A673 (cell line): ENCODE data around the gene KRT71. TPM values are rescaled to one million over a fixed set of nuclear protein-coding genes. Genes with fewer than 3 reads are reported as not detected.

Source experiments
- BruUV-seq: library from RNA; stranded (reverse); fragments of 400-500 nt; replicated peaks from 2 replicates; lab custom pipeline; 2021; lab: Mats Ljungman, UMichigan
- CTCF ChIA-PET: fragments of 300-600 bp; sonication (Branson Sonifier 250); formaldehyde crosslinking; loops from one replicate; lab custom pipeline; 2022; ENCODE audit warnings: antibody characterized with exemption; lab: Charles Lee
- POLR2A ChIA-PET: fragments of 300-600 bp; sonication (Branson Sonifier 250); formaldehyde crosslinking; loops from one replicate; lab custom pipeline; 2022; ENCODE audit warnings: antibody characterized with exemption; ENCODE audit not compliant: low non-redundant PET; lab: Charles Lee
- DNase-seq: peaks from one replicate; pipeline ENCODE4 v3.0.0-alpha.2; 2015; ENCODE audit warnings: low spot score
- H3K27ac ChIP-seq: fragments of 200-600 bp; sonication (generic); 2 replicates; pipeline ENCODE4 v1.5.1; 2016; ENCODE audit warnings: mixed run types, low read depth, mild to moderate bottlenecking, mixed read lengths, antibody characterized with exemption, low read length; ENCODE audit not compliant: poor library complexity, severe bottlenecking
- H3K27me3 ChIP-seq: fragments of 200-600 bp; sonication (generic); replicated peaks from 2 replicates; pipeline ENCODE4 v1.6.1; 2017; ENCODE audit warnings: mixed run types, low read depth, mild to moderate bottlenecking, mixed read lengths, antibody characterized with exemption, low read length; ENCODE audit not compliant: insufficient read depth, poor library complexity
- H3K36me3 ChIP-seq: fragments of 200-600 bp; sonication (generic); 2 replicates; pipeline ENCODE4 v1.6.1; 2016; ENCODE audit warnings: mixed run types, mild to moderate bottlenecking, mixed read lengths, antibody characterized with exemption, low read length; ENCODE audit not compliant: insufficient read depth, poor library complexity, severe bottlenecking
- H3K4me1 ChIP-seq: fragments of 200-600 bp; sonication (generic); 2 replicates; pipeline ENCODE4 v1.6.1; 2017; ENCODE audit warnings: mixed run types, mild to moderate bottlenecking, mixed read lengths, antibody characterized with exemption, low read length; ENCODE audit not compliant: insufficient read depth, poor library complexity, severe bottlenecking
- H3K4me3 ChIP-seq: fragments of 200-600 bp; sonication (generic); 2 replicates; pipeline ENCODE4 v1.5.1; 2016; ENCODE audit warnings: low read depth, mixed run types, mild to moderate bottlenecking, mixed read lengths, low read length; ENCODE audit not compliant: poor library complexity, severe bottlenecking
- H3K9me3 ChIP-seq: fragments of 200-600 bp; sonication (generic); 2 replicates; pipeline ENCODE4 v1.6.1; 2016; ENCODE audit warnings: mixed run types, low read depth, mild to moderate bottlenecking, mixed read lengths, antibody characterized with exemption, low read length; ENCODE audit not compliant: poor library complexity, severe bottlenecking
- EZH2 ChIP-seq: fragments of 200-600 bp; sonication (generic); IDR thresholded peaks from 2 replicates; pipeline ENCODE4 v1.6.1; 2017; ENCODE audit warnings: borderline replicate concordance, low read depth, mild to moderate bottlenecking, mixed read lengths, antibody characterized with exemption, low read length; ENCODE audit not compliant: poor library complexity, severe bottlenecking
- intact Hi-C: fragments of 100-400 bp; cut with micrococcal nuclease; formaldehyde crosslinking; loops from one replicate; pipeline ENCODE4 v1.10.0; 2022; ENCODE audit not compliant: unreplicated experiment
- total RNA-seq: library from RNA; stranded (reverse); gene quantifications from 2 replicates; pipeline ENCODE4 v1.2.3, GENCODE V29; 2021
- TF ChIP-seq, protein P1 (sequence below): fragments of 300-800, 200-600 bp; sonication (generic); conservative IDR thresholded peaks from 2 replicates; pipeline ENCODE4 v1.5.1; 2017; ENCODE audit warnings: low read depth, mild to moderate bottlenecking, antibody characterized with exemption, low read length, moderate library complexity, mixed read lengths

Gene KRT71
- total RNA-seq, 1 experiment from 2014 or later, result not detected

DNA sequence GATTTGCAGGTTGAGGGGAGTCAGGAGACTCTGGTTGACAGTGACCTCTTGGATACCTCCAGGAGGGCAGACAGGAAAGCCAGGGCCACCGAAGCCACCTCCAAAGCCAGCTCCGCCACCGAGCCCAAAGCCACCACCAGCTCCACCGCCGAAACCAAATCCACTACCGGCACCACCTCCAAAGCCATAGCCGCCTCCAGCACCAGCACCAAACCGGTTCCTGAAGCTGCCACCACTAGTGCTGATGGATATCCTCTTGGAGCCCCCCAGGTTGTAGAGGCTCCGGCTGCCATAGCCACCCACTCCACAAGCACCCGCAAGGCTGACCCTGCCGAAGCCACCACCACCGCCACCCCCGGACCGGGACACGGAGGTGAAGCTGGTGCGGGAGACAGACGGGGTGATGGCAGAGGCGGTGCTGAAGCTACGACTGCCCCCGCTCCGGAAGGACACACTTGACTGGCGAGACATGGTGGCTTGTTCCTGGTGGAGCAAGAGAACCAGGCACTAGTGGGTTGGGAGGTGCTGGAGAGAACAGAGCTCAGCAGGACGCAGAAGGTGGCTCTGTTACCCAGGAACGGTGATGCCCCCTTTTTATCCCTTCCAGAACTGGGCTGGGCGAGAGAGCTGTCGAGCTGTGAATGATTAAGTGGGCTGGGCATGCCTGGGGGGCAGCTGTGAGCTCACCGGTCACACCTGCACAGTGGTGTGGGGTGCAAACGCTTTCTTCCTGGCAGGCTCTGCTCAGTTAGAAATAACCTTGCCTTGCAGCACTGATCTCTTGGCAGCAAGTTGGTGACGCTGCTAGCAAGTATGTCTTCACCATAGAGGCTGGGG lies 32.9 kb downstream of the KRT71 start, which contains the start of gene KRT5:
TSS of gene KRT5 (minus strand) at position 569 of the 837 bp plus-strand sequence. CDS start at position 471, 98 bp downstream.
- DNase-seq, result no peak
- Histone ChIP-seq H3K9me3 (no peaks in the 10 kb centered on the region), H3K27me3 (no peaks in the 10 kb centered on the region), H3K27ac (no peak within 1 kb of the TSS), H3K4me1 (peaks cover 14% of the 10 kb centered on the region), H3K36me3 (no peaks in the 10 kb centered on the region), H3K4me3 (no peak within 1 kb of the TSS)
- ChIA-PET CTCF (no interaction called here), POLR2A (no interaction called here)
- TF ChIP-seq EZH2, result no peak
- TF ChIP-seq, protein P1, sequence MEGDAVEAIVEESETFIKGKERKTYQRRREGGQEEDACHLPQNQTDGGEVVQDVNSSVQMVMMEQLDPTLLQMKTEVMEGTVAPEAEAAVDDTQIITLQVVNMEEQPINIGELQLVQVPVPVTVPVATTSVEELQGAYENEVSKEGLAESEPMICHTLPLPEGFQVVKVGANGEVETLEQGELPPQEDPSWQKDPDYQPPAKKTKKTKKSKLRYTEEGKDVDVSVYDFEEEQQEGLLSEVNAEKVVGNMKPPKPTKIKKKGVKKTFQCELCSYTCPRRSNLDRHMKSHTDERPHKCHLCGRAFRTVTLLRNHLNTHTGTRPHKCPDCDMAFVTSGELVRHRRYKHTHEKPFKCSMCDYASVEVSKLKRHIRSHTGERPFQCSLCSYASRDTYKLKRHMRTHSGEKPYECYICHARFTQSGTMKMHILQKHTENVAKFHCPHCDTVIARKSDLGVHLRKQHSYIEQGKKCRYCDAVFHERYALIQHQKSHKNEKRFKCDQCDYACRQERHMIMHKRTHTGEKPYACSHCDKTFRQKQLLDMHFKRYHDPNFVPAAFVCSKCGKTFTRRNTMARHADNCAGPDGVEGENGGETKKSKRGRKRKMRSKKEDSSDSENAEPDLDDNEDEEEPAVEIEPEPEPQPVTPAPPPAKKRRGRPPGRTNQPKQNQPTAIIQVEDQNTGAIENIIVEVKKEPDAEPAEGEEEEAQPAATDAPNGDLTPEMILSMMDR, result no peak
- BruUV-seq, result no TSS peak
- intact Hi-C loops, result no loop called here

DNA sequence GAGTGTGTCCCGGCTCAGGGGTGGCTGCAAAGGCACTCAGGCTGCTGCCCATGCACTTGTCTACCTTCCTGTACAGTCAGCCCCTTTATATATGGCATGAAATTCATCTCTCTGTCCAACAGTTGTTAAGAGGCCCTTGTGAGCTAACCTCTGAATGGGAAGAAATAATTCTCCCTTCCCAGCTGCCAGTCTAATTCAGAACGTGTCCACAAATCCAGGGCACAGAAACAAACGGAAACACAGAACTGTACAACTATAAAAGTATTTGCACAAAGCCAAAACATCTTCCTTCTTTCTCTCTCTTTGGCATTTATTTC lies 33.6 kb downstream of the KRT71 start:
- TF ChIP-seq, protein P1, result no peak
- TF ChIP-seq EZH2, result no peak
- Histone ChIP-seq H3K4me1 (peaks cover 14% of the 10 kb centered on the region), H3K27ac (no peak overlapping the region), H3K27me3 (no peaks in the 10 kb centered on the region), H3K9me3 (no peaks in the 10 kb centered on the region), H3K4me3 (no peak overlapping the region), H3K36me3 (no peaks in the 10 kb centered on the region)
- POLR2A ChIA-PET, result no interaction called here
- CTCF ChIA-PET, result no interaction called here
- intact Hi-C loops, result no loop called here
- BruUV-seq, result no TSS peak
- DNase-seq, result no peak

DNA sequence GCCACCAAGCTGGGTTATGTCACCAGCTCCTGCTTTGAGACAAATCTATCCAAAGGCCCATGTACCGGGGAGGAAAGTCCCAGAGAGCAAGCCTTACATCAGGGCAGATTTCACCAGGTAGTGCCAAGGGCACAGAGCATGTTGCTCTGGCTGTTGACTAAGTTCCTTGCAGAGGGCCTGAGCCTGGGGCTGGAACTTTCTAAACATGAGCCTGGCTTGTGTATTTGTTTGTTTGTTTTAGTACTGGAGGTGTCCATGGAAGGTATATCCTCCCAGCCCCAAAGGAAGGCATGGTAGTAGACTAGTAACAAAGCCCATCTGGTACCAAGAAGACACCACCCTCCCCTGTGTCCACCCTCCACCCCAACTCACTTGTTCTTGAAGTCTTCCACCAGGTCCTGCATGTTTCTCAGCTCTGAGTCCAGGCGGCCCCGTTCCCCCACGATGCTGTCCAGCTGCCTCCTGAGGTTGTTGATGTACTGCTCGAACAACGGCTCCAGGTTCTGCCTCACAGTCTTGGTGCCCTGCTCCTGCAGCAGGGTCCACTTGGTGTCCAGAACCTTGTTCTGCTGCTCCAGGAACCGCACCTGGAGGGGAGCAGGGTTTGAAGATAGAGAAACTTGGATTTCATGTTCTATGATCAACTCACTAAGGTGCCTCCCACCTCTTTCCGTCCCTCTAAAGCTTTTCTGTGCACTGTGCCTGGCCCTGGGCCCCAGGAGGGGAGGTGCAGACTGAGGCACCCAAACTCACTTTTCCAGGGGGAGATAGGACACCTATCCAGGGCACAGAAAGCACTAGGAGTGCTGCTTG lies 34.2 kb downstream of the KRT71 start:
- H3K9me3 ChIP-seq, result no peaks in the 10 kb centered on the region
- intact Hi-C loops, result no loop called here
- H3K27me3 ChIP-seq, result no peaks in the 10 kb centered on the region
- POLR2A ChIA-PET, result no interaction called here
- no TSS peak for BruUV-seq
- no peak for TF ChIP-seq EZH2
- TF ChIP-seq, protein P1, result no peak
- no peak for DNase-seq
- no peaks in the 10 kb centered on the region for H3K36me3 ChIP-seq
- H3K4me1 ChIP-seq, result peaks cover 14% of the 10 kb centered on the region
- H3K27ac ChIP-seq, result no peak overlapping the region
- CTCF ChIA-PET, result no interaction called here
- no peak overlapping the region for H3K4me3 ChIP-seq
